SK-N-SH treated with all-trans-retinoic acid at 6 μM for 48 hours (cell line): ENCODE results near the gene FICD.

Experiments
- ARNTL ChIP-seq: fragments of 450-650 bp; formaldehyde crosslinking; IDR thresholded peaks from 2 replicates; pipeline ENCODE4 v1.5.0; 2020; ENCODE audit warnings: low read depth, mild to moderate bottlenecking, moderate library complexity, borderline replicate concordance
- CREB5 ChIP-seq: fragments of 250-450 bp; sonication (Bioruptor Pico); IDR thresholded peaks from 2 replicates; pipeline ENCODE4 v1.5.1; 2020; ENCODE audit warnings: low read depth, mild to moderate bottlenecking, moderate library complexity
- GLIS3 ChIP-seq: fragments of 250-450 bp; sonication (Bioruptor Pico); IDR thresholded peaks from 2 replicates; pipeline ENCODE4 v1.5.0; 2020; ENCODE audit warnings: mild to moderate bottlenecking, moderate library complexity
- RARB ChIP-seq: fragments of 250-450 bp; sonication (Bioruptor Pico); IDR thresholded peaks from 2 replicates; pipeline ENCODE4 v1.8.0; 2021; ENCODE audit warnings: mild to moderate bottlenecking, moderate library complexity
- TCF4 ChIP-seq: fragments of 250-450 bp; sonication (Bioruptor Pico); IDR thresholded peaks from 2 replicates; pipeline ENCODE4 v1.8.0; 2021; ENCODE audit warnings: mild to moderate bottlenecking, moderate library complexity, borderline replicate concordance
- ZFP3 ChIP-seq: fragments of 250-450 bp; sonication (Bioruptor Pico); IDR thresholded peaks from 2 replicates; pipeline ENCODE4 v1.5.0; 2020; ENCODE audit warnings: mild to moderate bottlenecking, moderate library complexity
- ZFP30 ChIP-seq: fragments of 450-650 bp; formaldehyde crosslinking; IDR thresholded peaks from 2 replicates; pipeline ENCODE4 v1.5.0; 2022; ENCODE audit warnings: mild to moderate bottlenecking, moderate library complexity
- ZNF565 ChIP-seq: fragments of 450-650 bp; formaldehyde crosslinking; conservative IDR thresholded peaks from 2 replicates; pipeline ENCODE4 v1.5.0; 2020; ENCODE audit warnings: low read depth, mild to moderate bottlenecking, moderate library complexity
- ZNF8 ChIP-seq: fragments of 450-650 bp; formaldehyde crosslinking; IDR thresholded peaks from 2 replicates; pipeline ENCODE4 v1.5.0; 2020; ENCODE audit warnings: mild to moderate bottlenecking, moderate library complexity
- TF ChIP-seq, protein P1 (sequence below): fragments of 250-450 bp; sonication (Bioruptor Pico); IDR thresholded peaks from 2 replicates; pipeline ENCODE4 v1.8.0; 2020; ENCODE audit warnings: mild to moderate bottlenecking, moderate library complexity, borderline replicate concordance

DNA sequence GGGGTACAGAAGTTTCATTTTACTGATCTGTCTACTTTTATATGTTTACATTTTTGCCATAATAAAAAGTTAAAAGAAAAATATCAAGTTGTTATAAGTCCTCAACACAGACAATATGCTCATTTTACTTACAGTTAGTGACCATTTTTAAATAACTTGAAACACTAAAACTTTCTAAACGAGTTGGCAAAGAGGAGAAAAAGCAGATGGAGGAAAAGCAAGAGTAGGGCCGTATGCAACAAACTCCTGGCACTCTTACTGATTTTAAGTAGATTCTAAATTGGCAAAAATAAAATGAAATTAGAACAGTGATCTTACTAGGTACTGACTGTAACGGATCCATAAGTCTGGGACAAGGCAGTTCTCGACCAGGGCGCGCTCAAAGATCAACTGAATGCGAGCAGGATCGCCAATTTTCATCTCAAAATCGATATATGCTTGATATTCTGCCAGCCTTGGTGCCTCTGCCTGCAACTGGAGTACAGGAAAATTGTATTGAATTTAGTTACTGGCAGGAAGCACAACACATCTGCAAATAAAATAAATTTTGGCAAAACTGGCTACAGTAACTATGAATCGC, 23.6 kb downstream of the FICD start:
- TF ChIP-seq, protein P1, sequence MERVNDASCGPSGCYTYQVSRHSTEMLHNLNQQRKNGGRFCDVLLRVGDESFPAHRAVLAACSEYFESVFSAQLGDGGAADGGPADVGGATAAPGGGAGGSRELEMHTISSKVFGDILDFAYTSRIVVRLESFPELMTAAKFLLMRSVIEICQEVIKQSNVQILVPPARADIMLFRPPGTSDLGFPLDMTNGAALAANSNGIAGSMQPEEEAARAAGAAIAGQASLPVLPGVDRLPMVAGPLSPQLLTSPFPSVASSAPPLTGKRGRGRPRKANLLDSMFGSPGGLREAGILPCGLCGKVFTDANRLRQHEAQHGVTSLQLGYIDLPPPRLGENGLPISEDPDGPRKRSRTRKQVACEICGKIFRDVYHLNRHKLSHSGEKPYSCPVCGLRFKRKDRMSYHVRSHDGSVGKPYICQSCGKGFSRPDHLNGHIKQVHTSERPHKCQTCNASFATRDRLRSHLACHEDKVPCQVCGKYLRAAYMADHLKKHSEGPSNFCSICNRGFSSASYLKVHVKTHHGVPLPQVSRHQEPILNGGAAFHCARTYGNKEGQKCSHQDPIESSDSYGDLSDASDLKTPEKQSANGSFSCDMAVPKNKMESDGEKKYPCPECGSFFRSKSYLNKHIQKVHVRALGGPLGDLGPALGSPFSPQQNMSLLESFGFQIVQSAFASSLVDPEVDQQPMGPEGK (CRISPR knock-in tag): no peak
- no peak for TF ChIP-seq GLIS3 (CRISPR knock-in tag)
- no peak for TF ChIP-seq ZNF8
- TF ChIP-seq TCF4 (CRISPR knock-in tag): no peak
- TF ChIP-seq CREB5 (CRISPR knock-in tag): no peak
- no peak for TF ChIP-seq ZFP30 (CRISPR knock-in tag)
- no peak for TF ChIP-seq ARNTL (CRISPR knock-in tag)
- no peak for TF ChIP-seq ZNF565 (CRISPR knock-in tag)
- no peak for TF ChIP-seq RARB (CRISPR knock-in tag)
- TF ChIP-seq ZFP3 (CRISPR knock-in tag): no peak
